COR-L47 (cell line): ENCODE data around the gene YPEL5.
"Not testable (repeated sequence)": the region's sequence is repeated elsewhere in the genome, so short reads cannot be mapped to it uniquely, and the experiment has no call there.

ENCODE experiments used
- DNase-seq: peaks from one replicate; lab custom pipeline; 2025; lab: John Stamatoyannopoulos, UW

YPEL5 gene

DNA sequence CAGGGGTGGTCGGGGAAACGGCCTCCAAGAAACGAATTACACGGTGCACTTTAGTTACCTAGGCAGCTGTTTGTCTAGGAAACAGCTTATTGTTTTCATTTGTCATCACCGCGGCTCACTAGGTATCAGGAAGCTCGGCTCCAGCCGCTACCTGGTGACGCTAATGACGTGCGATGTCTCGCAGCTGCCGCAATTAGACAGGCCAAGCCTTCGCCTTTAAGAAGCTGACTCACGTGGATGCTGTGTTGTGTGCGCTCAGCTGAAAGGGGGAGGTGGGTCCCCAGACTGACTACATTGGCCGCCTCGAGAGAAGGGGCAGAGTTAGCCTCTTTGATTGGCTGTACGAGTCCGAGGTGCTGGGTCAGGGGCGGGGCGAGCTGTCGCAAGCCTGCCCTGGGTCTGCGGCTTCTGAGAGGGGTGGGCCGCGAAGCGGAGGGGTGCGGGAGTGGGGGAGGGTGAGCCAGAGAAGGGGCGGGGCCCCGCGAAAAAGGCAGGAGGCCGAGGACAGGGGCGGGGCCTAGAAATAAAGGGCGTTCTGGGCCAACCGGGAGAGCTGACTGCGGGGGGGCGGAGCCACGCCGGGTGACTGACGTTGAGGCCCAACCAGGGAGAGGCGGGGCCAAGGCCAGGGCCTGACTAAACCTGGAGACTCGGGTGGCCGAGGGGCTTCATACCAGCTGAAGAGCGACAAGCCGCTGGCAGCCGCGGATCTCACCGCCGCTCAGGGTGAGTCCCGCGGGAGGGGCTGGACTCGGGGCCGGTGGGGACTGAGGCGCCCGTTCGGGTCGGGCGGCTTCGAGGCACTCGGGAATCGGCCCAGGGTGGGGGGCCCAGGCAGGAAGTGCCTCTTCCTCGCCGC, at the start of gene YPEL5:
YPEL5 (plus strand) TSS at position 671 of the 859 bp plus-strand sequence. CDS start 9,645 bp downstream, outside the sequence.
- DNase-seq: peak; percentile 99

DNA sequence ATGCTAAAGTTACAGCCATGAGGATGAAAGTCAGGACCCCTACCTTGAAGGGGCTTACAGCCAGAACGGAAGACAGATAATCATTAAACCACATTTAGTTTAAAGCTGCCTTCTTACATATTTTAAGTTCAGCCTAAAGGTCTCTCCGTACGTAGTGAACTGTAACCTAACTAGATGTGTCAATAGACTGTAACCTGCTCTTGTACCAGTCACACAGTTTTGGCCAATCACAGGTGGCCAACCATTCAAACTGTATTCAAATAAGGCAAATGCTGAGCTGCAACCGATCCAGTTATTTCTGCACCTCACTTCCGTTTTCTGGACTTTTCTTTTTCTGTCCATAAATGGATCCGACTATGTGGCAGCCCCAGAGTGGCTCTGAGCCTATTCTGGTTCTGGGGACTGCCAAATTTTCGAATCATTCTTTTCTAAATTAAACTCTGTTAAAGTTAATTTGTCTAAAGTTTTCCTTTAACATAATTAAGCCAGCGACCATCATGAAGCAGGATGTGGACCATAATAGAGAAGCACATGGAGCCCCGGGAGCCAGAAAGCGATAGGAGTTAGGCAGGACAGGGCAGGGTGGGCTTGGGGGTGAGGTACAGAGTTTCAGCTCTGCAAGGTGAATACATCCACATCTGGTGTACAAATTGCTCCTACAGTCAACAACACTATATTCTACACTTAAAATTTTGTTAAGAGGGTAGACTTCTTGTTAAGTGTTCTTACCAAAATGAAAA, 48.4 kb upstream of the YPEL5 start:
- no peak for DNase-seq

DNA sequence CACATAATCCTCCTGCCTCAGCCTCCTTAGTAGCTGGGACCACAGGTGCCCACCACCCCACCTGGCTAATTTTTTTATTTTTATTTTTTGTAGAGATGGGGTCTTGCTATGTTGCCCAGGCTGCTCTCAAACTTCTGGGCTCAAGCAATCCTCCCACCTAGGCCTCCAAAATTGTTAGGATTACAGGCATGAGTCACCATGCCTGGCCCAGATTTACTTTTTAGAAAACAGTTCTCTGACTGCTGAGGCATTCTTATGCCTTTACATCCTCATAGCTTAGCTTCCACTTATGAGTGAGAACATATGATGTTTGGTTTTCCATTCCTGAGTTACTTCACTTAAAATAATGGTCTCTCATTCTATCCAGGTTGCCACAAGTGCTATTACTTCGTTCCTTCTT, 47.4 kb upstream of the YPEL5 start:
- DNase-seq: not testable (repeated sequence)

DNA sequence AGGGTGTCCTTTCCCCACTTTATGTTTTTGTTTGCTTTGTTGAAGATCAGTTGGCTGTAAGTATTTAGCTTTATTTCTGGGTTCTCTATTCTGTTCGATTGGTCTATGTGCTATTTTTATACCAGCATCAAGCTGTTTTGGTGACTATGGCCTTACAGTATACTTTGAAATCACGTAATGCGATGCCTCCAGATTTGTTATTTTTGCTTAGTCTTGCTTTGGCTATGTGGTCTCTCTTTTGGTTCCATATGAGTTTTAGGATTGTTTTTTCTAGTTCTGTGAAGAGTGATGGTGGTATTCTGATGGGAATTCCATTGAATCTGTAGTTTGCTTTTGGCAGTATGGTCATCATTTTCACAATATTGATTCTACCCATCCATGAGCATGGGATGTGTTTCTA, 46.1 kb upstream of the YPEL5 start:
- DNase-seq: not testable (repeated sequence)

DNA sequence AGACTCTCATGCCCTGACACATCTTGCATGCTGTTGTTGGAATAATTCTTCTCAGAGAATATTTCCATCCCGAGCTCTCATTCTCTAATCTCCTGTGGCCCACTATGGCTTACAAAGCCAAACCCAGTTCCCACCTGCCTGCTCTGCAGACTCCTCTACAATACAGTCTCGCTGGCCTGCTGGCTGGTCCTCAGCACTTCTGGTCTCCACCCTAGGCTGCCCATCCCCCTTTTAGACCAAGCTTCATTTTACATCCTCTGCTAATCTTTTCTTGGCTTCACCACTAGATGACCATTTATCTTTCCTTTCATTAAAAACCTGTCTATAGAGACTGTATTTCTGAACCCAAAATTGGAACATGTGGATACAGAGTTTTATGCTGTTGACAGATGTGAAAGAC, 42.5 kb upstream of the YPEL5 start:
- no peak for DNase-seq

DNA sequence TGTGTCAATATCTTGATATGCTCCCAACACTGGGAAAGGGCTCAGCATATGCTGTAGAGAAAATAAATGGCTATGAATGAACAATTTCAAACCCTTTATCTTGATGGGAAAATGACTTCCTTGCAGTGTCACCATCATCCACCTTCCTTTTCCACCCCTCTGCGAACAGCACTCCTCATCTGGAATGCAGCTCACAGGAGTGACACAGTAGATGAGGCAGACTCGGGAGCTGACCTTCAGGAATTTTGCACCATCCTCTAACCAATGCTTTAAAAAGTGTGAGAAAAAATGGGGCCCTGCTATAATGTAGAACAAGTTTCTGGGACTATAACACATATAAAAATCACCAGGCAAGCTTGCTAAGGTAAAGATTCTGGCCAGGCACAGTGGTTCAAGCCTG, 41.3 kb upstream of the YPEL5 start:
- DNase-seq: no peak

DNA sequence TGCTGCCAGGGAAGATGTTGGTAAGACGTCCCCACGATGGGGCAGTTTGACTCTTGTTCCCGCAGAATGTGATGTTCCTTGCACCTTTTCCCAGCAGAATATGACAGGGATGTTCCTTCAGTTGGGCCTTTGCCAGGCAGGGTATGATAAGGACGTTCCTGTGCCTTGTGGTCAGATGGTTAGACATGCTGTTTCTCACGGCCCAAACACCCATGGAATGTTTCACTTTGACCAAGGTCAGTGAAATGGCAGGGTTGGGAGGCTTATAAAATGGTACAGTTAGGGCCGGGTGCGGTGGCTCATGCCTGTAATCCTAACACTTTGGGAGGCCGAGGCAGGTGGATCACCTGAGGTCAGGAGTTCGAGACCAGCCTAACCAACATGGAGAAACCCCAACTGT, 40.3 kb upstream of the YPEL5 start:
- DNase-seq: no peak

DNA sequence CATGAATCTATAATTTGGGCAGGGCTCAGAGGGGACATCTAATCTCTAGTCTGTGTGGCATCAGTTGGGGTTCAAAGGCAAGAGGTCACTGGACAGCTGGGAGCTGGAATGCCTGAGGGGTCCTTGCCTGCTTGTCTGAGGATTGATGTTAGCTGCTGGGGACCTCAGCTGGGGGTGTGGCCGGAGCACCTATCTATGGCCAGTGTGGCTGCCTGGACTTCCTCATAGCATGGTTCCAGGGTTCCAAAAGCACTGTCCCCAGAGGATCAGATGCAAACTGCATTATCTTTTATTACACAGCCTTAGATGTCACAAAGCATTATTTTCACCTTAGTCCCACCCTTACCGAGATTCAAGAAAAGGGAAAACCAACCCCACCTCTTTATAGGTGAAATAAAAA, 38.6 kb upstream of the YPEL5 start:
- no peak for DNase-seq

DNA sequence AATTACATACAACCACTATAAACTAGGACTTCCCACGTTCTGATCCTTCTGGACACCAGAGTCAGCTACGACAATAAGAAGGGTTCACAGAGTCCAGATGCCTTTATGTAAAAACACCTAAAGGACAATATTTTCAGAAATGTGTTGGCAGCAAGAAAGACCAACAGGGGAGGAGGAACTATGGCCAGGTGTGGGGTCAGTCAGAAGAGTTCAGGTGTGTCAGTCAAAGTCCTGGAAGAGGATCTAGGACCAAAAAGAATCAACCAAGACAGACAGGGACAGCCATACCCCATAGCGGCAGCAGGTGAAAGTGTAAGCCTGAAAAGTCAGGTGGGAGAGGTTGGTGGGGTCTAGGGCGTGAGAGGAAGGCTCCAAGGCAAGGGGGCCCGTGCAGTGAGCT, 38.0 kb upstream of the YPEL5 start:
- no peak for DNase-seq

DNA sequence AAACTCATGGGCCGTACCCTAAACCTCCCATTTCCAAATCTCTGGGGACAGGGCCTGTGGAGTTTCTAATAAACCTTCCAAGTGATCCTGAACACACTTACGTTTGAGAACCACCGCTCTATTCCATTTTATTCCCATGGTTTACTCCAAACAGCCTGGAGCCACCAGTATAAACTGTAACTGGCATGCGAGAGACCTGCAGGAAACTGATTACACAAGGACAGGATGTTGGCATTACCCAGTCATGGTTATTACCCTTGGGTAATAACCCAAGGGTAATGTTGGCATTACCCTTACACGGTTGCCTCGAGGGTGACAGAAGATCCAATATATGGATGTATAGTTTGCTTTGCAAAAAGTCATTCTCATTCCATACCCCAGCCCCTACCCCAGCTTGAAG, 37.0 kb upstream of the YPEL5 start:
- DNase-seq: no peak

DNA sequence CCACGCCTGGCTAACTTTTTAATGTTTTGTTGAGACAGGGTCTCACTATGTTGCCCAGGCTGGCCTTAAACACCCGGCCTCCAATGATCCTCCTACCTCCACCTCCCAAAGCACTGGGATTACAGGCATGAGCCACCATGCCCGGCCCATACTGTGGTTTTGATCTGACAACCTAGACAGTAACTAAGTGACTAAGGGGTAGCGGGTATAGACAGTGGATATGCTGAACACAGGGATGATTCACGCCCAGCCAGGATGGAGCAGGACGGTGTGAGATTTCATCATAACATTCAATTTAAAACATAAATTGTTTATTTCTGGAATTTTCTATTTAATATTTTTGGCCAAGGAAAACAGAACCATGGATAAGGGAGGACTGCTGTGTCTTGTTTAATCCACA, 36.0 kb upstream of the YPEL5 start:
- no peak for DNase-seq

DNA sequence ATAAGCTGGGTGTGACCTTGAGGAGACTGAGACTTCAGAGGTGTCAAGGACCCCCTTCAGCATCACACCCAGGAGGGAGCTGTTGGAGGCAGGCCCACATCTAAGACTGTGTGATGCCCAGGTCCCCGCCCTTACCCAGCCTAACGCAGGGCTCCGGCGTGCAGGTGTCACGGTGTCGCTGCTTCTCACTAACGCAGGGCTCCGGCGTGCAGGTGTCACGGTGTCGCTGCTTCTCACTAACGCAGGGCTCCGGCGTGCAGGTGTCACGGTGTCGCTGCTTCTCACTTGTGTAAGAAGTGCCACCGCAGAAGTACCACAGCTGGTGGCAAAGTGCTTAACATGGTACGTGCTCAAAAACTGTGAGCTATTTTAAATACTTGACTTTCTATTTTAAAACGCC, 35.6 kb upstream of the YPEL5 start:
- not testable (repeated sequence) for DNase-seq

DNA sequence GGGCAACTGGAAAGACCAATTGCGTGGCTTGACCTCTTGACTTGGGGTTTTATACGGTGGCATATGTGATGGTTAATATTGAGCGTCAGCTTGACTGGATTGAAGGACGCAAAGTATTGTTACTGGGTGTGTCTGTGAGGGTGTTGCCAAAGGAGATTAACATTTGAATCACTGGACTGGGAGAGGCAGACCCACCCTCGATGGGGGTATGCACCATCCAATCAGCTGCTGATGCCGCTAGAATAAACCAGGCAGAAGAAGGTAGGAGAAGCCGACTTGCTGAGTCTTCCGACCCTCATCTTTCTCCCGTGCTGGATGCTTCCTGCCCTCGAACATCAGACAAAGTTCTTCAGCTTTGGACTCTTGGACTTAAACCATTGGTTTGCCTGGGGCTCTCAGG, 34.2 kb upstream of the YPEL5 start:
- DNase-seq: no peak

DNA sequence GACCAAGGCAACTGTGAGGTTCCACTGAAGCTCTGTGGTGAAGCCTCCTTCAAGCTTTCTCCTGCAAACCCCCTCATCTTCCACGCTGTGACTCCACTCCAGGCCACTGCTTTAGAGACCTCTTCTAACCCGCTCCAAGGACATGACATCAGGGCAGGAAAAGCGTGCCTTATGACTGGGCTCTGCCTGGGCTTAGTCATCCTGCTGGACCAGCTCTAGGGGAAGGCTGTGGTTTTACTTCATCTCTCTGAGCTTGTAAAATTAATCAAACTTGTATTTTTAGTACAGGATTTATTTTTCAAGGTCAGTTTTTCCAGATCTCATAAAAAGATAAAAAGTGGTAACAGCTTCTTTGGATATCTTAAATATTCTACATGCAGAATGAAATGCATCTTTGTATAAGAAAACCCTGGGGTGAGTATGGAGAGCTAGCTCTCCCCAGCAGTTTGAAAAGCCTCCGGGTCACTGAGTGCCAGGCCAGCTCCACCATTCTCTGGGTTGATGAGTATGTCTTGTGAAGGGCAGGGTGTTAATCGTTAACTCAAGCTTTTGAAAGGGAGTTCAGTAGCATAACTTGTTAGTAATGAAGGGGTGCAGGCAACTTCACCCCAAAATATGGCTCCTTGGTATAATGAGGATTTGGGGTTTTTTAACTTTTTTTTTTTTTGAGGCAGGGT, 33.1 kb upstream of the YPEL5 start:
- DNase-seq: no peak

DNA sequence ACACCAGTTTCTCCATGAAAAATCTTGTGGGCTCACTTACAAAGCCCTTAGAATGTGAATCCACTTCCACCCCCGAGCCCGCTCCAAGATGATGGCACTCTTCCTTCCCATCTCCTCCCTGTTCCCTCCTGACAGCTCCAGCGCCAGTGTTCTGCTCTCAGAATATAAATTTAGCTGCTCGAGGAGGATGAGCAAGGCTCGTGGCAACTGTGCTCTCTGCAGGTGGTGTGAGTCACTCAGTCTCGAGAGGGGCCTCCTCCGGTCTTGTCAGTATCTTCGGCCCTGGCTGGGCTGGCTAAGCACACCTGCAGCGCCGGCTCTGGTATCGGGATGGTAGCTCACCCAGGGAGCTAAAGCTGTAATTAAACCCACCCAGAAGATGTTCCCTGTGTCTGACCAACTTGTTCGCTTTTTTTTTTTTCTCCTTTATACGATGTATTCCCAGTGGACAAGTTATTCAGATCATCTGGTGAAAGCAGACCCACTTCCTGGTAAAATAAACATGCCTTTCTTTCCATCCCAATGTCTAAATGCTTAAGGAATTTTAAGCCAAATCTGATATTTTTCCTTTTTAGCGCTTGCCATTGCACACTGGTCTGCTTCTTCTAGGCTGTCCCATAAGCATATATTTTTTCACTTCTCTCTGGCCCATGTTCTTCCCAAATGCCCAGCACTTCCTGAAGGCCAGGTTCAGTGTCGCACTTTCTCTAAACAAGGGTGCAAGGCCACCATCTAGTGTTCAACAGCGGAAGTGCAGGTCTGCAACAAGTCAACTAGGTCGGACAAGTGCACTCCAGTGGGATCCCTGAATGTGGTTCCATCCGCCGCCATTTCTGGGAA, 31.4 kb upstream of the YPEL5 start:
- peak; percentile 42 for DNase-seq

DNA sequence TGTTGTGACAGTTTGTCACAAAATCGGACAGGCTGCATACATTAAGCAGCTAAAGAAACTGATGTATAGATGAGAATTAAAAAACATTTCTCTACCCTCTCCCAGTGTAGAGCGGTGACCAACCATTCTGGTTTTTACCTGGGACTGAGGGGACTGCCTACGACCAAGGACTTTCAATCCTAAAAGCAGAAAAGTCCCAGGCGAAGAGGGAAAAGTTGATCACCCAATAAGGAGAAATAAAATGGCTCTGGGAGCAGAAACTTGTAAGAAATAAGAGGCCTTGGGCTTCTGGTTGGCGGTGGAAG, 30.9 kb upstream of the YPEL5 start:
- no peak for DNase-seq

DNA sequence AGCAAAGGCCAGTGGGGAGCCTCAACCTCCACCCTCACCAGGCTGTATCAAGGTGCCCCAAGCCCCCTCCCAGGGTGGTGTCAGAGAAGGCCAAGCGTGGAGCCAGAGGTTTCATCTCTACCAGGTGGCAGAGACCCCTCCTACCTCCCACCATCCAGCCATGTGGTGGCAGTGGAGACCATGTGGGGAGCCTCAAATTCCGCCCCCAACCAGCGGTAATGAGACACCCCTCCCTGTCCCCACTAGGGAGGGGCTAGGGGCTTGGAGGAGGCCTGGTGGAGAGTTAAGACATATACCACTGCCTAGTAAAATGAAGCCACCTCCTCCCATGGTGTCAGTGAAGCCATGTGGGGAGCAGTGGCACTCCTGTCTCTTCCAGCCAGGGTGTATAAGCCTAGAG, 24.4 kb upstream of the YPEL5 start:
- no peak for DNase-seq

DNA sequence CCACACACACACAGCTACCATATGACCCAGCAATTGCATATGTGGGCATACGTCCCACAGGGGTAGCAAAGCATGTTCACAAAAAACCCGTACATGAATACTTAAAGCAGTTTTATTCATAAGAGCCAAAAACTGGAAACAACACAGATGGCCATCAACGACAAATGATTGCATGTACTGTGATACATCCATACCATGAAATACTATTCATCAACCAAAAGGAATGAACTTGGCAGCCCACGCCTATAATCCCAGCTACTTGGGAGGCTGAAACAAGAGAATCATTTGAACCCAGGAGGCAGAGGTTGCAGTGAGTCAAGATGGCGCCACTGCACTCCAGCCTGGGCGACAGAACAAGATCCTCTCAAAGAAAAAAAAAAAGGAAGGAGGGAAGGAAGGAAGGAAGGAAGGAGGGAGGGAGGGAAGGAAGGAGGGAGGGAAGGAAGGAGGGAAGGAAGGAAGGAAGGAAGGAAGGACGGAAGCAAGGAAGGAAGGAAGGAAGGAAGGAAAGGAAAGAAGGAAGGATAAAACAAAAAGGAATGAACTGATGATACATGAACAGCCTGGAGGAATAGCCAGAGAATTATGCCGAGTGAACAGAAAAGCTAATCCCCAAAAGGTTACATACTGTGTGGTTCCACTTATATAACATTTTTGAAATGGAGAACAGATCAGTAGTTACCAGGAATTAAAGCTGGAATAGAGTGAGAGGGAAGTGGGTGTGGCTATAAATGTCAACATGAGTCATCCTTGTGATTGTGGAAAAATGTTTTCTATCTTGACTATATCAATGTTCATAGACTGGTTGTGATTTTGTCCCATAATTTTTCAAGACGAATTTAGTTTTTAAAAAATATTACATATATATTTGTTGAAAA, 19.6 kb upstream of the YPEL5 start:
- DNase-seq: no peak

DNA sequence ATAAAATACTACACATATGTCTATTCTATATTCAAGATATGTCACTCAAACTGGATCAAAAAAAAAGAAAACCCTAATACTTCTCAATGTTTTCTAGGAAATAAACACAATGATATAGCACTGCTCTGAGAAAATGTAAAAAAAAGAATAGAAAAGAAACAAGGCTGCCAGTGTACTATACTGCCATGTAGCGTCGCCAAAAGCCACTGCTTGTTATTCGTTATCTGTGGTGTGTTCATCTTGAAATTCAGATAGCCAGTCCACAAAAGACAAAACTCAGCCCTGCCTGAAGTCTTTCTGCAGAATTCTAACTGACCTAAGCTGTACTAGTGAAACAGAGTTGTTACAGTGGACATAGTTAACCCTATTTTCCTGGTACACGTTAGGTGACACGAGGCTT, 12.2 kb upstream of the YPEL5 start:
- no peak for DNase-seq

DNA sequence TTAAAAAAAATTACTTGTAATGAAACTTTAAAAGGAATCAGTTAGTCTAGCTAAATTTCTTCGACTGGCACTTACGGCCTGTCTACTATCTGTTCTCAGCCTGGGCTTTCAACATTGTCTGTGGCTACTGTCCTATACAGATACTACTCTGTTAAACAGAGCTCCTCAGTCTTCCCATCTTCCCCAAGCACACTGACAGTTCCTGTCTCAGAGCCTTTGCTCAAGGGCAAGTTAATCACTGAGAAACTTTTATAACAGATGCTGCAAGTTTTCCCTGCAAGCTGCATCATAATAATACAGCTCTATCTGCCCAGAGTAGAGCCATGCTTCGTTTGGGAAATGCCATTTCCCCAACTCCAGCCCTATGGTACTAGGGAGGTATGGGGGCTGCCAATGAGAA, 11.3 kb upstream of the YPEL5 start:
- DNase-seq: no peak

DNA sequence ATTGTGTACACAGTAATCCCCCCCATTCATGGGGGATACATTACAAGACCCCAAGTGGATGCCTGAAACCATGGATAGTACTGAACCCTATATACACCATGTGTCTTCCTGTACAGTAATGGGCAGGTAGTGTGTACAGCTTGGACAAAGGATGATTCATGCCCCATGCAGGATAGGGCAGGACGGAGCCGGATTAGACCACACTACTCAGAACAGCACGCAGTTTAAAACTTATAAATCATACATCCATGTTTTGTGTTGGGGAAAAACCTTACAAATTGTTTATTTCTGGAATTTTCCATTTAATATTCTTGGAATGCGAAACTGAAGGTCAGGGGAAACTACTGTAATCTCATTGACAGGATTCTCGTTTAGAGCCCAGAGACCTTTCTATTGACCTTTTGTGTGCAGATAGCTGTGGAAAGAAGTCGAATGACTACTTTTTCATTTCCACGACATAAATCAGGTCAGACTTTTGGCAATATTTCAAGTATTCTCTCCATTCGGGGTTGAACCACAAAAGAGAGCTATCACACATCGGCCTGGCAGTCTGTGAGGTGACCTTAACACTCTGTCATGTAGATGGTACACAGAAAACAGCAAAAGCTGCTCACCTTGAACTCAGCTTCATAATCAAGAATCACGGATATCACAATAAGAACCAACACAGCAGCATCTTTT, 9.9 kb upstream of the YPEL5 start:
- DNase-seq: no peak
